Measurements from ENCODE around the gene HOXB3.

GRCh38 chr17:48634493-48635208 is 44.6 kb upstream of the HOXB3 start:
- TF ChIP-seq CTCF (IDR thresholded peaks at IDR 0.05; ENCODE audit: low read length) (no peak), EZH2 (IDR thresholded peaks at IDR 0.05; ENCODE audit: borderline replicate concordance, low read length) (no peak)
